ENCODE data around the gene ETS2. TPM values are rescaled to one million over a fixed set of nuclear protein-coding genes. Genes with fewer than 3 reads are reported as not detected.

The ETS2 gene
- total and polyA plus RNA-seq, 10 of the 15 experiments (the other 5 are each of a cell fraction or from before 2014, with no cell fraction given), result 0.52 to 8.6 (median 3.8) TPM

- TF ChIP-seq, protein P1, sequence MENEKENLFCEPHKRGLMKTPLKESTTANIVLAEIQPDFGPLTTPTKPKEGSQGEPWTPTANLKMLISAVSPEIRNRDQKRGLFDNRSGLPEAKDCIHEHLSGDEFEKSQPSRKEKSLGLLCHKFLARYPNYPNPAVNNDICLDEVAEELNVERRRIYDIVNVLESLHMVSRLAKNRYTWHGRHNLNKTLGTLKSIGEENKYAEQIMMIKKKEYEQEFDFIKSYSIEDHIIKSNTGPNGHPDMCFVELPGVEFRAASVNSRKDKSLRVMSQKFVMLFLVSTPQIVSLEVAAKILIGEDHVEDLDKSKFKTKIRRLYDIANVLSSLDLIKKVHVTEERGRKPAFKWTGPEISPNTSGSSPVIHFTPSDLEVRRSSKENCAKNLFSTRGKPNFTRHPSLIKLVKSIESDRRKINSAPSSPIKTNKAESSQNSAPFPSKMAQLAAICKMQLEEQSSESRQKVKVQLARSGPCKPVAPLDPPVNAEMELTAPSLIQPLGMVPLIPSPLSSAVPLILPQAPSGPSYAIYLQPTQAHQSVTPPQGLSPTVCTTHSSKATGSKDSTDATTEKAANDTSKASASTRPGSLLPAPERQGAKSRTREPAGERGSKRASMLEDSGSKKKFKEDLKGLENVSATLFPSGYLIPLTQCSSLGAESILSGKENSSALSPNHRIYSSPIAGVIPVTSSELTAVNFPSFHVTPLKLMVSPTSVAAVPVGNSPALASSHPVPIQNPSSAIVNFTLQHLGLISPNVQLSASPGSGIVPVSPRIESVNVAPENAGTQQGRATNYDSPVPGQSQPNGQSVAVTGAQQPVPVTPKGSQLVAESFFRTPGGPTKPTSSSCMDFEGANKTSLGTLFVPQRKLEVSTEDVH (IDR thresholded peaks at IDR 0.05; ENCODE audit: low read depth, partially characterized antibody), result no peak
- TF ChIP-seq MTA2 (IDR thresholded peaks at IDR 0.05; ENCODE audit: low read depth) (no peak), HCFC1 (IDR thresholded peaks at IDR 0.05; ENCODE audit: low read length) (no peak), RB1 (IDR thresholded peaks at IDR 0.05; ENCODE audit: borderline replicate concordance) (no peak)
- TF ChIP-seq, protein P2, sequence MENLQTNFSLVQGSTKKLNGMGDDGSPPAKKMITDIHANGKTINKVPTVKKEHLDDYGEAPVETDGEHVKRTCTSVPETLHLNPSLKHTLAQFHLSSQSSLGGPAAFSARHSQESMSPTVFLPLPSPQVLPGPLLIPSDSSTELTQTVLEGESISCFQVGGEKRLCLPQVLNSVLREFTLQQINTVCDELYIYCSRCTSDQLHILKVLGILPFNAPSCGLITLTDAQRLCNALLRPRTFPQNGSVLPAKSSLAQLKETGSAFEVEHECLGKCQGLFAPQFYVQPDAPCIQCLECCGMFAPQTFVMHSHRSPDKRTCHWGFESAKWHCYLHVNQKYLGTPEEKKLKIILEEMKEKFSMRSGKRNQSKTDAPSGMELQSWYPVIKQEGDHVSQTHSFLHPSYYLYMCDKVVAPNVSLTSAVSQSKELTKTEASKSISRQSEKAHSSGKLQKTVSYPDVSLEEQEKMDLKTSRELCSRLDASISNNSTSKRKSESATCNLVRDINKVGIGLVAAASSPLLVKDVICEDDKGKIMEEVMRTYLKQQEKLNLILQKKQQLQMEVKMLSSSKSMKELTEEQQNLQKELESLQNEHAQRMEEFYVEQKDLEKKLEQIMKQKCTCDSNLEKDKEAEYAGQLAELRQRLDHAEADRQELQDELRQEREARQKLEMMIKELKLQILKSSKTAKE (IDR thresholded peaks at IDR 0.05; ENCODE audit: low read depth, poor library complexity, severe bottlenecking), result no peak
- TF ChIP-seq, protein P3, sequence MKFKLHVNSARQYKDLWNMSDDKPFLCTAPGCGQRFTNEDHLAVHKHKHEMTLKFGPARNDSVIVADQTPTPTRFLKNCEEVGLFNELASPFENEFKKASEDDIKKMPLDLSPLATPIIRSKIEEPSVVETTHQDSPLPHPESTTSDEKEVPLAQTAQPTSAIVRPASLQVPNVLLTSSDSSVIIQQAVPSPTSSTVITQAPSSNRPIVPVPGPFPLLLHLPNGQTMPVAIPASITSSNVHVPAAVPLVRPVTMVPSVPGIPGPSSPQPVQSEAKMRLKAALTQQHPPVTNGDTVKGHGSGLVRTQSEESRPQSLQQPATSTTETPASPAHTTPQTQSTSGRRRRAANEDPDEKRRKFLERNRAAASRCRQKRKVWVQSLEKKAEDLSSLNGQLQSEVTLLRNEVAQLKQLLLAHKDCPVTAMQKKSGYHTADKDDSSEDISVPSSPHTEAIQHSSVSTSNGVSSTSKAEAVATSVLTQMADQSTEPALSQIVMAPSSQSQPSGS (IDR thresholded peaks at IDR 0.05; ENCODE audit: low read length), result no peak
Observed at GRCh38 chr21:38756746-38757145, 49.0 kb upstream of the ETS2 start (continued).
